ENCODE measurements around the gene ADAMTS17.

Gene ADAMTS17

DNA sequence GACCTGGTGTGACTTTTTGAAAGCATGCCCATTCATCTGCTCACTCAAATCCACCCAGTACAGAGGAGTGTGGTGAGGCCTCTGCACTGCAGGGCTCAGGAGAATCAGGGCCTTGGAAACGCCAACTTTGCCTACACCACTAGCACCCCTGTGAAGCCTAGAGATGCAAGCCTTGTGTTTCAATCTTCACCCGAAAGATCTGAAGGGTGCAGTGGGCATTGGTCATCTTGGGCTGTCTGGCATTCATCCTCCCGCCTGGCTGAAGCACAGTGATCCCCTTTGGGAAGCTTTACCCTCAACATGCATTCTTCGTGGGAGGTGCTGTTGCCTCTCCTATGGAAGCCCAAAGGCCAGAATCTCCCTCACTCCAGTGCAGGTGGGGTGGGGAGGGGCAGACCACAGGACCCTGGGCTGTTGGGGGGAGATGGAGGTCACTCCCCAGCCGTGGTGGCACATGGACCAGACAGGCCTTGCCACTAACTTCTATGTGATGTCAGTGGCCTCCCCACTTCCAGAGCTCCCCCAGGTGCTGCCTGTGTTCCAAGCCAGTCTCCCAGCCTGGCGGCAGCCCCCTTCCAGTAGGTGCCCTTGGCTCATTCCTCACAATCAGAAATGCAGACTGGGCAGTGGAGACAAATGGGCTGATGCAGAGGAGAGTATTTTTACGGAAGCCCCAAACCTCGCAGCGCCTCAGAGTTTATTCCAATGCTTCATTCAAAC lies 92.5 kb downstream of the ADAMTS17 start:
- H3K4me3 ChIP-seq (ENCODE audit: low read depth, low read length): no peak overlapping the region
- TF ChIP-seq, protein P1, sequence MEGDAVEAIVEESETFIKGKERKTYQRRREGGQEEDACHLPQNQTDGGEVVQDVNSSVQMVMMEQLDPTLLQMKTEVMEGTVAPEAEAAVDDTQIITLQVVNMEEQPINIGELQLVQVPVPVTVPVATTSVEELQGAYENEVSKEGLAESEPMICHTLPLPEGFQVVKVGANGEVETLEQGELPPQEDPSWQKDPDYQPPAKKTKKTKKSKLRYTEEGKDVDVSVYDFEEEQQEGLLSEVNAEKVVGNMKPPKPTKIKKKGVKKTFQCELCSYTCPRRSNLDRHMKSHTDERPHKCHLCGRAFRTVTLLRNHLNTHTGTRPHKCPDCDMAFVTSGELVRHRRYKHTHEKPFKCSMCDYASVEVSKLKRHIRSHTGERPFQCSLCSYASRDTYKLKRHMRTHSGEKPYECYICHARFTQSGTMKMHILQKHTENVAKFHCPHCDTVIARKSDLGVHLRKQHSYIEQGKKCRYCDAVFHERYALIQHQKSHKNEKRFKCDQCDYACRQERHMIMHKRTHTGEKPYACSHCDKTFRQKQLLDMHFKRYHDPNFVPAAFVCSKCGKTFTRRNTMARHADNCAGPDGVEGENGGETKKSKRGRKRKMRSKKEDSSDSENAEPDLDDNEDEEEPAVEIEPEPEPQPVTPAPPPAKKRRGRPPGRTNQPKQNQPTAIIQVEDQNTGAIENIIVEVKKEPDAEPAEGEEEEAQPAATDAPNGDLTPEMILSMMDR (IDR thresholded peaks at IDR 0.05; ENCODE audit: borderline replicate concordance, insufficient read depth, low read depth, low read length): no peak

DNA sequence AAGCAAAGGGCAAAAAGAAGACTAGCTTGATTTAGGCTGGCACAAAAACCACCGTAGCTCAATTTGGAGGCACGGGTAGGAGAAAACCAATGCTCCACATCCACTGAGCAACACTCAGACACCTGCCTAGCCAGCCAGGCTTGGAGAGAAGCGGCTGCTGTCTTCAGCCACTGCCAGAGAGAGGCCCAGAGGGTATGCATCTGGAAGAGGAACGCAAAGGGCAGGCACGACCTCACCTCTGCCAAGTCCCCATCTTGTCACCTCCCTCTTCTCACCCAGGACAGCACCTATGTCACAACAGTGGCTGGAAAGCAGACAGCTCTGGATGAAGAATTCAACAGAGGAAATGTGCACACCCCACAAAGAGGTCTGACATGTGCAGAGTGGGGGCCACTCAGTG lies 93.5 kb downstream of the ADAMTS17 start:
- TF ChIP-seq, protein P1 (IDR thresholded peaks at IDR 0.05; ENCODE audit: borderline replicate concordance, insufficient read depth, low read depth, low read length): no peak
- H3K4me3 ChIP-seq (ENCODE audit: low read depth, low read length): no peak overlapping the region

DNA sequence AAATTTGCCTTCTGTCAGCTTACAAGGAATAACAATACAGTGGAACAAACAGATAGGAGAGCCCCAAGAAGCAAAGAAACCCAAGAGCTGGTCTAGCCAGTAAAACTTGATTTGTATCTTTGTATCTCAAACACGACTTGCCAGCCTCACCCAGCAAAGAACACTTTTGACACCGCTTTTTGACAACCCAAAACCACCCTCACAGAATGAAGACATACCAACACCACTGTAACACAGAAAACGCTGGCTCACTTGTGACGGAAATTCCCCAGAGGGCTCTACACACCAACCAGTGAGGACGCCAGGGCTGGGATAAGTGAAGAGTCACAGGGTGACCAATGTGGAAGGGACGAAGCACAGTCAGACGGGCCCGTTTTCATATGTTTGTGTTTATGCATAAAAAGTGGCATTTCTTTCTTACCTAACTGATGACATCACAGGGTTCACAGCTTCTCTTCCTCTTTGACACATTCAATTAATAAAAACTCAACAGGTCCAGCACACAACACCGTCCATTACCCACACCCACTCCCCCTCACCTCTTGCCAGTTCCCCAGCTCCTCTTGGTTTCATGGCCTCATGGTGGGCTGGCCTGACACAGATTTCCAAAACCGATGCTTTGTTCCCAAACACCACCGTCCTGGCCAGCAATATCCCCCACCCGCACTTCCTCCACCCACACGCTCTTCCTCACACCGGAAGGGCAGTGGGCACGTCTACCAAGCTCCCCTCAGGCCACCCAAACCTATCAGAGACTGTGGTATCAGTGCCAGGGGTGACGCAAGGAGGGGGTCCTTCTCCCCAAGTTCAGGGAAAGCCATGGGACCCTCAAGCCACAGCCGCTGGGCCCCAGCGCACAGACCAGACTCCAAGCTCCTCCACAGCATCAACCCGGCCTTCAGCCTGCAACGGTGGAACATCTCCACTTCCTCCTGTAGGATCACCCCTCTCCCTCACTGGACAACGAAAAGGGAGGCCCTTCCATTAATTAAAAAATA lies 94.2 kb downstream of the ADAMTS17 start:
- H3K4me3 ChIP-seq (ENCODE audit: low read depth, low read length): no peak overlapping the region
- TF ChIP-seq, protein P1 (IDR thresholded peaks at IDR 0.05; ENCODE audit: borderline replicate concordance, insufficient read depth, low read depth, low read length): no peak

DNA sequence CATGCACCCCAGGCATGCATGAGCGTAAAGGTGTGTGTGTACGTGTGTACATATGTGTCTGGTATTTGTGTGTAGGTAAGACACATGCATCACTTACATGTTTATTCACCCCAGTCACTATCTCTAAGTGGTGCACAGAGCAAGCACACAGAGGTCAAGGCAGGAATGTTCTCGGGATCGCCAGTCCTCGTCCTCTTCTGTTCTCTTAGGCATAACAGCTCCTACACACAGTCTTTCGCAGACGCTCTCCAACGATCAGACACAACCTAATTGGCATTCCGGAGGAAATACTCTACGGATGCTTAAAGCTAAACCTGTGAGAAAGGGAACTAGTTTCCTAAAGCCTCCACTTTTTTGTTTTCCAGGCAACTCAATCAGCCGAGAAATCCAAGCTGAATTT lies 95.9 kb downstream of the ADAMTS17 start:
- TF ChIP-seq, protein P1 (IDR thresholded peaks at IDR 0.05; ENCODE audit: borderline replicate concordance, insufficient read depth, low read depth, low read length): no peak
- no peak overlapping the region for H3K4me3 ChIP-seq (ENCODE audit: low read depth, low read length)

DNA sequence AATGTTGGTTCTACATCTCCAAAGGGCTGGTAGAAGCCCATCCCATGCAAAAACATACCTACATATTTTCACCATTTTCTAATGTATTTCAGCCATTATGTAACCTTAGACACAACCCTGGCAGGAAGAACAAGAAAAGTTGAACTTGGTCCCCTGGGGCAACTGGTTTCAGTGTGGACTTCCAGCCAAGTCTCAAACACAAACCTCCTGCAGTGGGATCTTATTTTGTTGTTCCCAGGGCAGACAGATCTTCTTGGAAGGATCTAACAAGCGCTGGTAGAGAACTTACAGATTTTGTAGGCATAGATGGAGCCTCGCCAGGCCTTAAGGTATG lies 96.3 kb downstream of the ADAMTS17 start:
- TF ChIP-seq, protein P1 (IDR thresholded peaks at IDR 0.05; ENCODE audit: borderline replicate concordance, insufficient read depth, low read depth, low read length): no peak
- H3K4me3 ChIP-seq (ENCODE audit: low read depth, low read length): no peak overlapping the region

DNA sequence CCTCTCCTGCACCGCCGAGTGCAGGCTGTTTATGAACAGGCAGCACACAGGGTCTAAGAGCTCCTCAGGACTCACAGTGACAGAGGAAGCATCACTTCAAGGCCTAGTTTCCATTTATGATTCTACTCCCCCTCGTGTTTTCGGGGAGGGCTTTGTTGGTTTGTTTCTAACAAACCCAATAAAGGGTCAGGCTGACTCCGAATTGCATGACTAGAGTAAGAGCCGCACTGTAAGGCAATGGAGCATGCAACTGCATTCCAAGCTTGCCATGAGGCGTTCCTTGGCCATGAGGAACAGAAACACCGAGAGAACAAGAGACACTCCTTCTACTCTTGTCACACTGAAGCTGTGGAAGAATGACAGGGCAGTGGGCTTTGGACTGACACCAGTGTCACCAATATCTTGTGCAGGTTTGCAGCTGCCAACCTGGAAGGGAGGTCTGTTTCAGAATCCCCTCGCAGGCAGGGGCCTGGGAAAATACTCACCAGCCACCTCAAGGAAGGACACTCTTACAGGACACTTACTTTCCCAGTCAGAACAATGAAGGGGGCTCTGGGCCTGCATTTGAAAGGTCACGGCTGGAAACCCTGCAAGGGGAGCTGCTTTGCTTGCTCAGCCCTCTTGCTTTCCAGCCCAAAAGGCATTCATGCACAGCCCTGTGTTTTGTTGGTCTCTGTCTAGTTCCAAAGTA lies 96.8 kb downstream of the ADAMTS17 start:
- no peak overlapping the region for H3K4me3 ChIP-seq (ENCODE audit: low read depth, low read length)
- TF ChIP-seq, protein P1 (IDR thresholded peaks at IDR 0.05; ENCODE audit: borderline replicate concordance, insufficient read depth, low read depth, low read length): no peak

Data from GM12875 (cell line).